Stimulated activated CD8-positive, alpha-beta memory T cell treated with anti-CD3 and anti-CD28 coated beads, Interleukin-15, amount 100 ng/mL, for 4 hours (primary cell): ENCODE data around the gene ZNF438.
"Not testable (repeated sequence)": the region's sequence is repeated elsewhere in the genome, so short reads cannot be mapped to it uniquely, and the experiment has no call there.

Experiments used
- DNase-seq, 2 donors: peaks; one replicate each; pipeline ENCODE4 v3.0.0-alpha.2; 2020; ENCODE audit warnings: low read depth in 2 of 2

The ZNF438 gene

DNA sequence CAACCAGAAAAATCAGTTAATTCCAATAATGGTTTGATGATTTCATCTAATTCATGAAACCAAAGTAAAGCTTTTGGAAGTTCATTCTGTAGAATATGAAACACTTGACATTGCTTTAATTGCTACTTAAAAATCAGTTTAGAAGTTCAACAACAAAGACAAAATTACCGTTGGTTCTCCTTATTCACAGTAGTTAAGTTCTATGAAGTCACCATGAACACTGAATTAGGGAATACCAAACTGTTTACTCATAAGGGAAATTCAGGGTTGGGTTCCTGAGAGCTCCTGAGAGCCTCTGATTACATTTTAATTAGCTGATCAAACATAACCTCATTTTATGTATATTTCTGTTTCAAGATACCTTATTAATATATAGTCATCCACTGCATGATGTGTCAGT lies 46.2 kb downstream of the ZNF438 start:
- DNase-seq: no peak

GRCh38 chr10:30984563-30985328 lies 46.9 kb downstream of the ZNF438 start:
- no peak for DNase-seq

GRCh38 chr10:30983209-30983608 lies 48.5 kb downstream of the ZNF438 start:
- DNase-seq: not testable (repeated sequence)

DNA sequence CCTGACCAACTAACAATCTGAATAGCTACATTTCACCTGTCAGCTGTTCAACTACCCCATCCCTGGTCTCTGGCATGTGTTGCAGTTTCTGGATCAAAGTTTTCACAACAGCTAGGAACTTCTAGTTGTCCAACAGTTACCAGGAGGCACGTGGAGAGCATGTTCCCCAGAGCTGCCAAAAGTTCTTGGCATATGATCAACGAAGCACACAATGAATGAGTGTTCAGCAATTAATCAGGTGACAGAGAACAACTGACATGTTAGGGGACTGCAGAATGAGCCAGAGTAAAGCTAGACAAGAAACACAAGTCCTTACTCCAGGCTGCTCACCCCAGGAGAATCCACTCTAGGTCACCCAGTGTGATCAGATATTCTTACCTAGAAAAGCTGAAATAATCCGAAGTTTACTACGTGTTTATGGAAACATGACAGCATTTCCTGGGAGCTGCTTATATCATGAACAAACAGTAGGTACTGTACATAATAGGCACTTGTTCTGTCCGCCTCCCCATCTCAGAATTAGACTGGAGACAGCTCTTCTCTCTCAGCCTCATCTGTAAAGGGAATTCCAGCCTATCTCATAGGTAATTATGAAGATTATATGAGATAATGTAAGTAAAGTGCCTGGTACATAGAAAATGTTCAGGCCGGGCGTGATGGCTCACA lies 50.6 kb downstream of the ZNF438 start:
- no peak for DNase-seq

GRCh38 chr10:30979956-30980355 lies 51.7 kb downstream of the ZNF438 start:
- no peak for DNase-seq

- DNase-seq: no peak
These were observed 52.8 kb downstream of the ZNF438 start for GRCh38 chr10:30978843-30979242.

GRCh38 chr10:30977385-30977784 lies 54.3 kb downstream of the ZNF438 start:
- DNase-seq: no peak

- no peak for DNase-seq
These were observed 56.8 kb downstream of the ZNF438 start for GRCh38 chr10:30974773-30975415.

GRCh38 chr10:30974355-30974754 lies 57.3 kb downstream of the ZNF438 start:
- no peak for DNase-seq

GRCh38 chr10:30973737-30974136 lies 57.9 kb downstream of the ZNF438 start:
- DNase-seq: no peak

- no peak for DNase-seq
These were observed 60.8 kb downstream of the ZNF438 start for GRCh38 chr10:30970760-30971460.

GRCh38 chr10:30968711-30969110 lies 63.0 kb downstream of the ZNF438 start:
- no peak for DNase-seq

DNA sequence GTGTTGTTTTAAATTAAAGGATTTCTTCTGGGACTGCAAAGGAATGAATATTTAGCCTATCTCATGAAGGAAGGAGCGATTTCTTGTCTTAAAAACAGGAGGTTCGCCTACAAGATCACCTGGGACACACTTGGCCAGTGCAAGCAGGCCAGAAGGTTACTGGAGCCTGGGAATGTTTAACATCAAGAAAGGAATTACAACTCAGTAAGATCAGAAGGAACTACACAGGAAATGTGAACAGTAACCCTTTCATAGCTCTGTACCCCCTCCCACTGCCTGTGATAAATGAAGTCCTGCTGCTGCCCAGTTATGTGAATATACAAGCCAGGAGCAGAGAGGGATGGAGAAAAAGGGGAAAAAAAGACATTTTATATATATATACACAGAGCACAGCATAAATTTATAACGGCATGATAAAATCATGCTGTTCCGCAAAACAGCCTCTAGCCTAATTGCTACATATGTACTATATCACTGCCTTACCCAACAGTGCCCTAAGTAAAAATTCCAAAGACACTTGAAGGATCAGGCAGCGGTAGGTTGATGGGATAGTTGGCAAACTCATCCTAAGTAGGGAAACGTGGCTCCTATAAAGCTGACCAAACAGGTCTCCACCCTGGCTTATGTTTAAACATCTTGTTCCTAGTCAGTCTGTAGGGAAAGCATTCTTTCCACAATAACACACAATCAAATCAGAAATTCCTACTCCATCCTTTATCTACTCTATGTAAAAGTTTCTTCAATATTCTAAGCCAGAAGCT lies 63.8 kb downstream of the ZNF438 start:
- no peak for DNase-seq

DNA sequence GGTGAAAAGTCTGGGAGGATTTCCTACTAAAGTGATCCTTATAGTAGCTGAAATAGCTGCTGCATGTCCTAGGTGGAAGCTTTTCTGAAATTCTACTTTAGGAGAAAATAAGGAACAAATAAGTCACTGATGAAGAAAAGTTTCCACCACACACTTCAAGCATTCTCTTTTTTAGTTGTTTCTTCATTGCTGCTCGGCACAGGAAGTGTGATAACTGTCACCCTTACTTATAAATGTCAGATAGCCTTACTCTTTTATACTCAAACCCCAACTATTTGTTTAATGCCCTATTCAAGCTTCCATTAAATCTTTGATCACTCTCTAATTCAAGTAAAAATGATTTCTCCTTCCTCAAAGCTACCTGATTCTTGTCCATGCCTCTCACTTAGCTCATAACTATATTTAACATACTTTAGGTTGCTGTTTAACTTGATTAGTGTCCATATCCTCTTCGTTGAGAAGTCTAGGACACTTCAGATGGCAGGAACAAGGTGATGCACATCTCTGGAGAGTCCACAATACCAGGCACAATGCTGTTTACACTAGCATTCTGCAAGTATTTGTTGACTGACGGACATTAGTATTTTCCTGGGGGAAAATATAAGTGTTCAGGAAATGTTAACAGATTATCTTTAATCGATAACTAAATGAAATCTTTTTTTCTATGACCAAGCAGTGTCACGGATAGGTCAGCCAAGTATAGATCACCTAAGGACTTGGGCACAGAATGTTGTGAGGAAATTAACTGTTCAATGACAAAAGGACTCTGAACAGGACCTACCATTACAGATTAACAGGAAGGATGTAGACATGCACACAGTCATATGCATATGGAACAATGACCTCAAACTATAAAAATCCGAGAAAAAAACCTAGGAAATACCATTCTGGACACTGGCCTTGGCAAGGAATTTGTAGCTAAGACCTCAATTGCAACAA lies 67.4 kb downstream of the ZNF438 start:
- no peak for DNase-seq

- no peak for DNase-seq
These were observed 69.1 kb downstream of the ZNF438 start for GRCh38 chr10:30962522-30962921.

DNA sequence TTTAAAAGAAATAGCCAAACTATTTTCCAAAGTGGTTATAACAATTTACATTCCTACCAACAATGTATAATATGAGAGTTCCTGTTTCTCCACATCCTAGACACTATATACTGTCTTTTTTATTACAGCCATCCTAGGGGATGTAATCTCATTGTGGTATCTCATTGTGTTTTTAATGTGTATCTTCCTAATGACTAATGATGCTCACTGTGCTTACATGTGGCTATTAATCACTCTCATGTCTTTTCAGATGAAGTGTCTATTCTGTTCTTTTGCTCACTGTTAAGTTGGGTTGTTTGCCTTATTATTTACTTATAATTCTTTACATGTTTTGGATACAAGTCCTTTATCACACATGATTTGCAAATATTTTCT lies 71.8 kb downstream of the ZNF438 start:
- no peak for DNase-seq

GRCh38 chr10:30949218-30949617 lies 82.4 kb downstream of the ZNF438 start:
- not testable (repeated sequence) for DNase-seq

GRCh38 chr10:30944005-30944404 lies 87.7 kb downstream of the ZNF438 start:
- DNase-seq: no peak

GRCh38 chr10:30943451-30943850 lies 88.2 kb downstream of the ZNF438 start:
- no peak for DNase-seq

GRCh38 chr10:30940256-30940655 lies 91.4 kb downstream of the ZNF438 start:
- no peak for DNase-seq
